GM19193 (cell line): ENCODE data around the gene C20orf141.
A peak's percentile ranks its signal among the peaks of the same experiment; 100 is the strongest.

Source experiments
- POLR2A ChIP-seq: IDR thresholded peaks from 4 replicates; pipeline ENCODE4 v1.6.1; 2011; ENCODE audit not compliant: insufficient read depth, insufficient read length; ENCODE audit errors: extremely low read depth

C20orf141 gene

DNA sequence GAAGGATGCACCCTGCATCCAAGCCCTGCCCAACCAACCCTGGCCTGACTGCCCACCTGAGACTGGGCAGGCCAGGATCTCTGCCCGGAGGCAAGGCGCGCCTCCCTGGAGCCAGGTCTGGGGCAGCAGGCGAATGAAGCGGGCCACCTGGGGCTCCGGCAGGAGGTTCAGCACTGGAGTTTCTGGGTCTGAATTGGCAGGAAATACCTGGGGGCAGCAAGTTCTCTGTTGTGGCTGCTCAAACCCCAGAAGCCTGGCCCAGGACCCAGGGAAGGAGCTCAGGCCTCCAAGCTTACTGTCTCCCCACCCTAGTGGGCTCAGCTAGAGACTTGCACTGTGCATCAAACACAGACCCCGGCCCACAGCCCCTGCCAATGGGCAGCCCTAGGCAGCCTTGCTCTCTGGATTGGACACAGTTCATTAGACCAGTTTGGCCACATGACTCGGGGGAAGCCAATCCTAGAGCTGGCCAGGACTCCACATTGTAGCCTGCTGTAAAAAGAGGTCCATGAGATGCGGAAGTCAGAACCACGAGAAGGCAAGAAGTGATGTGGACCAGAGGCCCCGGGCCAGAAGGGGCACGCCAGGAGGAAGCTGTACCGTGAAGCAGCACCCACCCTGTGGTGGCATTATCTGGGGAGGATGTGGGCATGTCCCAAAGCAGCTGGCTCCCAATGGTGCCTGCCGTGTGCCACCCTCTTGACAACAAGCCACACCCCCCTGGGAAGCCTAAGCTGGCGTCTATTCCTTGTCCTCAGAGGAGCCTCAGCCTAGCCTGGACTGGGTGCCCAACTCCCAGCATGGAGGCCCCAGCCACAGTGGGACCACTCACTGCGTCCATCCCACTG lies 17.4 kb upstream of the C20orf141 start:
- TF ChIP-seq POLR2A: no peak

DNA sequence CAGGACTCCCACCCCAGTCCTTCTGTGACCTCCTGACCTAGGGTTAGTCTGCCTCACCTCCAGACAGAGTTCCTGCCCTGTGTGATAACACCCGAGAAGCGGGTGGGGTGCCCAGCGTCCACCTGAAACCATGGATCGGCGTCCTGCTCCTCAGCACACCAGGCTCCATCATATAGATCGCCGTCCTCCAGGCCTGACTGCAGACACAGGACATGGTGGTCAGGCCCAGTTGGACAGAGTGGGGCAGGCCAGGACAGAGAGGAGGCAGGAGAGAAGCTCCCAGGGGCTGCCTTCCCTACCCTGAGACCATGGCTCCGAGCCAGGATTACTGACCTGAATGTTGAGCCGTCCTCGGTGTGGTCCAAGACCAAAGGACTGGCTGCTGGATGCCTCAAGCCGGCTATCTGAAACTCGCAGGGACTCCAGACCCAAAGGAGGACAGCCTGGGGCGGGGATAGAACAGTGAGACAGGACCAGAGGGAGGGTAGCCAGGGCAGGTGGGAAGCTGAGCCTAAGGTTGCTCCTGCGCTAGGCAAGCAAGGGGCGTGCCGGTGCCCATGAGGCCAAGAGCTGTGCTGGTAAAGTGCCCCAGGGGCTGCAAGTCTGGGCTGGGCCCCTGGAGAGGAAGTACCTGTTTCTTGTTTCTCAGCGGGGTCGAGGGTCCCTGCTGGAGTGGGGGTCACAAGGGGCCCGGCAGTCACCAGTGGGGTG lies 16.5 kb upstream of the C20orf141 start:
- TF ChIP-seq POLR2A: no peak

GRCh38 chr20:2798814-2799213 lies 16.0 kb upstream of the C20orf141 start:
- TF ChIP-seq POLR2A: no peak

DNA sequence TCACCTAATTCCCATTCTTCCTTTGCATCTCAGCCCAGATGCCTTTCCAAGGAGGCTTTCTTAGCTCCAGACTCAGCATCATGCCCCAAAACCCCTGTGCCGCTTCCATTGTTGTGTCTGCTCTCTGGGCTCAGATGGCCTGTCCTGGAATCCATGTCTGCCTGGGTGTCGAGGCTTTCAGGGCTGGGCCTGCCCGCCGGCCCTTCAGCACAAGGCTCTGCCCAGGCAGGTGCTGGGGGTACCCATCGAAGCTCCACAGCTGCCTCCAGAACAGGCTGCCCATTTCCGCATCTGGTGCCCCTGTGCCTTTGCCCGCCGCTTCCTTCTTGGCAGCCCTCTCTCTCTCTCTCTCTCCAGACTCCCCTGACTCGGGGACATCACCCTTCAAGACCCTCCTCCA lies 15.5 kb upstream of the C20orf141 start:
- no peak for TF ChIP-seq POLR2A

DNA sequence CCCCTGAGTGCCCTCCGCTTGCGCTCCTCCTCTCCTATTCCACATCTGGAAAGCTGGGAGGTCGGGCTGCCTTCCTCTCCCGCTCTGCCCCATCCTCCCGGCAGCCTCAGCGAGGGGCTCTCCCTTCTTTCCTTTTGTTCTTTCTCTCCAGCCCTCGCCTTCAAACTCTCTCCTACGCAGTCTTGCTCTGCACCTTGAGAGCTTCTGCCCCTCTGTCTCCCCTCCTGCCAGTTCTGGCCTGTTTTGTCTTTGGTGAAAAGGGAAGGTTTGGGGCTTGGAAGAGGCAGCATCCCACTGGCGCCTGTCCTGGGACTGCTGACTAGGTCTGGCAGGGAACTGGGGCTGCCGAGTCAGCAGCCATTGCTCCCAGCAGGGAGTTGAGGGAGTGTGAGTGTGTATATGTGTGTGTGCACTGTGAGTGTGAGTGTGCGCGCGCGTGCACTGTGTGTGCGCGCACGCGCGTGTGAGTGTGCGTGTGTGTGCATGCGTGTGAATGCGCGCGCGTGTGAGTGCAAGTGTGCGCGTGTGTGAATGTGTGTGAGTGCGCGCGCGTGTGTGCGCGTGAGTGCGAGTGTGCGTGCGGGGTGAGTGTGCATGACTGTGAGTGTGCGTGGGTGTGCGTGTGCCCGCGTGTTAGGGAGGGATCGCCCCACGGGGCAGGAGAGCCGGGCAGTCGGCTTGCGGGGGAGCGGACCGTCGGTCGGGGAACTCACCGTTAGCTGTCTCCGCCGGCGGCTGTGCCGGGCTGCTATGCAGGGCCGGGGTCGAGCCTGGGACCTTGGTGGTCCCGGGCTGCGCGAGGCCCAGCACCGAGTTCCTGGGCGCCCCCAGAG lies 14.9 kb upstream of the C20orf141 start:
- TF ChIP-seq POLR2A: no peak

DNA sequence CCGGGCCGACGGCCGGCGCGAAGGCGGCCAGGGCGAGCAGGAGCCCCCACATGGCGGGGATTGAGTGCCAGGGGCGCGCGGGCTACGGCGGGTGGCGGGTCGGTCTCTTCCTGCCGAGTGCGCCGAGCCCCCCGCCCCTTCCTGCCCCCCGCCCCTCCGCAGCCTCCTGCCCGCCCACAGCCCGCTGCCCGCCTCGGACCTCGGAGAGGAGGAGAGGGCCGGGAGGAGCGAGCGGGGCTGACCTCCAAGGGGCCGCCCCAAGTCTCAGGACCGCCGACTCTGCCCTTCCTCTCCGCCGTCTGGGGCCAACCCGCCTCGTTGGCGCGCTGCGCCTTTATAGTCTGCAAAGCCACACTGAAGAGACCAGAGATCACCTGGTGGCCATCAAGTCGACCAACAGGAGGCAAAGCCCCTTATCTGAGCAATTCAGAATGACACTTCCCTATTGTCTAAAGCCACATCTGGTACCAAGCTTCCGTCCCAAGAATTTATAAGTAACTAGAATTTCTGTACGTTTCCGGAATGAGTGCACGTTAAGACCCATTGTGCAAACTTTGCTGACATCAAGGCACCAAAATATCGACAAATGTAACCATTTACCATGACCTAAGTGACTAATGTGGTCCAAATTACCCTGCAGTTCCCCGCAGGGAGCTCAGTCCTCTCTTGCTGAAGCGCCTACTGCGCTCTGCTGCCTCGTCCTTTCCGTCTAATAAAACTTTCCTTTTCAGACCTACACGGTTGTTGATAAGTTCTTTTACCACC lies 14.1 kb upstream of the C20orf141 start, which contains the start of gene CPXM1:
Gene CPXM1 (minus strand): TSS at position 107 of the 765 bp plus-strand sequence. CDS start 55 bp downstream, at position 52.
- peak; percentile 70 for TF ChIP-seq POLR2A

DNA sequence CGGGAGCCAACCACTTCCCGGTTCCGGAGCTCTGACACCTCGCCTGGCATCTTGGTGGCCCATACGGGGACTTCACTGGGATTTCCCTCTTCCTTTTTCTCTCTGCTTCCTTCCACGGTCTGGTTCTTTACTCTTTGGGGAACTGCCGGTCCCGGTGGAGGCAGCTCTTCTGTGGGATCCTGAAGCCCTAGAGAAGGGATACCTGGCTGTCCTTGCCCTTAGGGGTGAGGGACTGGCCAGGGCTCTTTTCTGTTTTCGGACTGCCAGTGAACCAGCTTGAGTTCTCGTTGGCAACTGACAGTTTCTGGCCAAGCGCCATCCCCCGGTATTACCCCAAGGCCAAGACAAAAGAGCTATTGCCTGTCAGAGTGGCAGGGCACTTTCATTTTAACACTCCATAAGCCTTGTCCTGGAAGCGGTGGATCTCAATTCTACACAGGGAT lies 13.5 kb upstream of the C20orf141 start:
- TF ChIP-seq POLR2A: peak; percentile 5

GRCh38 chr20:2804041-2804828 lies 10.6 kb upstream of the C20orf141 start:
- no peak for TF ChIP-seq POLR2A

DNA sequence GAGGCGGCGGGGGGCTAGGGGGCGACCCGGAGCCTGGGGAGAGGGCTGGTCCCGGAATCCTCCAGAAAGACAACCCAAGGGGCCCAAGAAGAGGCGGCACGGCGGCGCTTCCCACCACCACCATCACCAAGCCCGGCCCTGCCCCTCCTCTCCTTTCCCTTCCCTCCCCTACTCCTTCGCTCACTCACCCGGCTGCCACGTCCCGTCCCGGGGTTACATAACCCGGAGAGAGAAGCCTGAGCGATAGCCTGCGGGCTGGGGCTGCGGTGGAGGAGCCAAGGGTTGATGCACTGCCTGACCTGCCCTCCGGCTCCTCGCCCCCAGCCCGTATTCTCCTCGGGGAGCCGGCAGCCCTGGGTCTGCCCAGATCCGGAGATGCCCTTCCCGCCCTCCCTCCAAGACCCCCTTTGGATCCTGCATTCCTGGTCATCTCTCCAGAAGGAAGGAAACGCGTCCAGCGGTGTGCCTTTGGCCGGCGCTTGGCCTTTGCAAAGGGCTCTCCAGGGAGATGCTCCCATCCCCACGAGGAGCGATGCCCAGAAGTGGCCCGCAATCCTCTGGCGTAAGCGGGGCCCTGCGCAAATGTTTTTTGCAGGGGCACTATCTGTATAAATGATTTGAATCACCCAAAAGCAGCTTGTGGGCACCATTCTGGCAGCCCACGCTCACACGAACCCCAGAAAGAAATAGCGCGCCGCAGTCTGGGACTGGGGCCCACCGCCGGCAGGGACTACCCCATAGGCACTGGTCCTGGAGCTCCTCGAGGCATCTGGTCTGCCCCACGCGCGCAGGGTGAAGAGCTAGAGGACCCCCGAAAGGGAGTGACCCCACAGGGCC lies 9.7 kb upstream of the C20orf141 start:
- TF ChIP-seq POLR2A: no peak

DNA sequence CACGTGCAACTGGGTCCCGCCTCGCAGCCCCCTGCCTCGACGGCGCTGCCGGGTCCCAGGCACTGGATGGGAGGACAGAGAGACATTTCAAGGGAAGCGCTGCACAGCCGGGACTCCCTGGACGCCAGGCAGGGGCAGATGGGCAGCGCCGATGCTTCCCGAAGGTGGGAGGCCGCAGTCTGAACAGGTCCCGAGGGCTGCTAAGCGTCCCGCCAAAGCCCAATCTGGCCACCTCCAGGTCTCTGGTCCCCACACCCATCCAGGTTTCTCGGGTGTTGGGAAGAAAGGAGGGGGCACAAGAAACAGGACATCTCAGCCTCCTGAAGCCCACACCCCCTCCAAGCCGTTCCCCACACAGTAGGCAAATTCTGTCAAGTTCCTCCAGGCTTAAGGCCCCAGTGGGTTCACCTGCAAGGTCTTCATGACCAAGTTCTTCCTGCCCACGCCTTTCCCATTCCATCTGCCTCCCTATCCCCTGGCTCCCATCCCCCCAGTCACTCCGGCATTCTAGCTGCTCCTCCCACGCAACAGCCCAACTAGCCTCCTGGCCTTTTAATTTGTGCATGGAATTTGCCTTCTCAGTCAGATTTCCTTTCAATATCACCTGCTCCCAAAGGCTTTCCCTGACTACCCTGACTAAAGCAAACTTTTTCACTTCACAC lies 9.0 kb upstream of the C20orf141 start:
- TF ChIP-seq POLR2A: no peak

GRCh38 chr20:2806351-2806701 lies 8.5 kb upstream of the C20orf141 start:
- TF ChIP-seq POLR2A: no peak

DNA sequence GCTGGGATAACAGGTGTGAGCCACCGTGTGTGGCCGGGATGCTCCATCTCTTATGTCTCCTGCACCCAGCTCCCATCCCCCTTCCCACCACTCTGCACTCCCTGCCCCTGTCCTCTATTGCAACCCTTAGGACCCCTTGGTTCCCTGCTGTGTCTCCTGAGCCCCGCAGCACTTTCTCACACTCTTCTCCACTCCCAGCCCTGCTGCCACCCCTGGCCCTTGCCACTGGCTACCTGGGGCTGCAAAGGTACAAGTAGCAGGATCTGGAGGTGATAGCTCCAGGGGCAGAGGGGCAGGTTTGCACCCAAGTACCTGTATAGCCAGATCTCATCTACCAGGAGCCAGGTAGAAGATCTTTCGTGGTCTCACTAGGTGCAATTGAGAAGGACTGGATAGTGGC lies 7.8 kb upstream of the C20orf141 start:
- TF ChIP-seq POLR2A: no peak
